Esophagus squamous epithelium (tissue), 4 donors: Measurements from ENCODE around the gene RAB8B.

Source experiments
- CTCF ChIP-seq, 6 experiments: fragments of 450-650 bp in 4 of 6; fragments of 200-600 bp in 2 of 6; sonication (generic) in 2 of 6; IDR thresholded peaks; one replicate each; pipeline ENCODE4 v1.5.1; 2016 to 2019; ENCODE audit warnings: antibody characterized with exemption in 6 of 6, mild to moderate bottlenecking in 4 of 6, moderate library complexity in 4 of 6
- POLR2A ChIP-seq, 4 donors: fragments of 450-650 bp; IDR thresholded peaks; one replicate each; pipeline ENCODE4 v1.6.1; 2017; ENCODE audit warnings: antibody characterized with exemption in 4 of 4, mild to moderate bottlenecking in 4 of 4, moderate library complexity in 3 of 4

GRCh38 chr15:63187589-63188226 lies 1.7 kb upstream of the RAB8B start:
- TF ChIP-seq POLR2A (IDR thresholded peaks at IDR 0.05), result no peak
- TF ChIP-seq CTCF (IDR thresholded peaks at IDR 0.05), result no peak
